ENCODE measurements around the gene VSIG10L2. TPM values are rescaled to one million over a fixed set of nuclear protein-coding genes. Genes with fewer than 3 reads are reported as not detected.

VSIG10L2 gene
- total RNA-seq, 1 donor from 2014 or later, result not detected

DNA sequence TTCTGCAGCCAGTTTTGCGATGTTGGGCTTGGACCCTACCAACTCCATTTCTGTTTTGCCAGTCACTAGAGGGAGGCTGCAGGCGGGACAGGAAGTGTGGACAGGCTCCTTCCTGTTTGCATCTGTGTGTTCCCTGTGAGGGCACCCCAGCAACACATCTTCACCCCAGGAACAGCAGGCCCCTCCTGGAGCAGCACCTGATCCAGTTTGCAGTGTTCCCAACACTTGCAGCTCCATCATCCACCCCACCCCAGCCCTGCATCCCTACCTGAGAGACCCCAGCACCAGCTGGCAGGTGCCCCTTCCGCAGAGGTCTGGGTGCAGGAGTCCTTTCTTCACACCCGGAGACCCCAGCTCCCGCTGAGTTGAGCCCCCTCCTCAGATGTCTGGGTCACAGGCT is 7.4 kb upstream of the VSIG10L2 start:
- no peaks in the 10 kb centered on the region for H3K27me3 ChIP-seq (ENCODE audit: control insufficient read depth, insufficient read depth, low read length)
- no peak overlapping the region for H3K4me3 ChIP-seq (ENCODE audit: low read depth, low read length)
- no peaks in the 10 kb centered on the region for H3K36me3 ChIP-seq (ENCODE audit: control insufficient read depth, insufficient read depth, low read length)
- TF ChIP-seq, protein P1, sequence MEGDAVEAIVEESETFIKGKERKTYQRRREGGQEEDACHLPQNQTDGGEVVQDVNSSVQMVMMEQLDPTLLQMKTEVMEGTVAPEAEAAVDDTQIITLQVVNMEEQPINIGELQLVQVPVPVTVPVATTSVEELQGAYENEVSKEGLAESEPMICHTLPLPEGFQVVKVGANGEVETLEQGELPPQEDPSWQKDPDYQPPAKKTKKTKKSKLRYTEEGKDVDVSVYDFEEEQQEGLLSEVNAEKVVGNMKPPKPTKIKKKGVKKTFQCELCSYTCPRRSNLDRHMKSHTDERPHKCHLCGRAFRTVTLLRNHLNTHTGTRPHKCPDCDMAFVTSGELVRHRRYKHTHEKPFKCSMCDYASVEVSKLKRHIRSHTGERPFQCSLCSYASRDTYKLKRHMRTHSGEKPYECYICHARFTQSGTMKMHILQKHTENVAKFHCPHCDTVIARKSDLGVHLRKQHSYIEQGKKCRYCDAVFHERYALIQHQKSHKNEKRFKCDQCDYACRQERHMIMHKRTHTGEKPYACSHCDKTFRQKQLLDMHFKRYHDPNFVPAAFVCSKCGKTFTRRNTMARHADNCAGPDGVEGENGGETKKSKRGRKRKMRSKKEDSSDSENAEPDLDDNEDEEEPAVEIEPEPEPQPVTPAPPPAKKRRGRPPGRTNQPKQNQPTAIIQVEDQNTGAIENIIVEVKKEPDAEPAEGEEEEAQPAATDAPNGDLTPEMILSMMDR (IDR thresholded peaks at IDR 0.05; ENCODE audit: insufficient read depth, low read length, poor library complexity, severe bottlenecking), result no peak
- no peak for DNase-seq (ENCODE audit: low read depth)

DNA sequence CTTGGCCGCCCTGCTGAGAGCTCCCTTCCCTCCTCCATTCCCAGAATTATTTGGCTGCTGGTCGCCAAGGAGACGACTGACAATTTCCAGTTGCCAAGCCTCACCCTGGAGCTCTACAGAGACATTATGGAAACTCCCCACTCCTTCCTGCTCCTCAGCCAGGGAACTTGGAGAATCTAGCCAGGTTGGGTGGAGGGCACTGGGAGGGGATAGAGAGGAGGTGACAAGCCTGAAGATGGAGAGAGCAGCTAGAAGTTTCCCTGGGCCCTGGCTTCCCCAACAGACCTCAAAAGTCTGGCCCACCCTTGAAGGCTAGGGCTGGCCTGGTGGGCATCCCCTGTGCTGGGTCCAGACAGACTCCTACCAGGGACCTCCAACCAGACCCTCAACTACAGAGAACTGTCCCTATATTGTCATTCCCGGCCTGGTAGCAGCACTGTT is 6.7 kb upstream of the VSIG10L2 start:
- TF ChIP-seq, protein P1 (IDR thresholded peaks at IDR 0.05; ENCODE audit: insufficient read depth, low read length, poor library complexity, severe bottlenecking), result no peak
- no peak overlapping the region for H3K4me3 ChIP-seq (ENCODE audit: low read depth, low read length)
- no peak for DNase-seq (ENCODE audit: low read depth)
- no peaks in the 10 kb centered on the region for H3K36me3 ChIP-seq (ENCODE audit: control insufficient read depth, insufficient read depth, low read length)
- H3K27me3 ChIP-seq (ENCODE audit: control insufficient read depth, insufficient read depth, low read length), result no peaks in the 10 kb centered on the region

DNA sequence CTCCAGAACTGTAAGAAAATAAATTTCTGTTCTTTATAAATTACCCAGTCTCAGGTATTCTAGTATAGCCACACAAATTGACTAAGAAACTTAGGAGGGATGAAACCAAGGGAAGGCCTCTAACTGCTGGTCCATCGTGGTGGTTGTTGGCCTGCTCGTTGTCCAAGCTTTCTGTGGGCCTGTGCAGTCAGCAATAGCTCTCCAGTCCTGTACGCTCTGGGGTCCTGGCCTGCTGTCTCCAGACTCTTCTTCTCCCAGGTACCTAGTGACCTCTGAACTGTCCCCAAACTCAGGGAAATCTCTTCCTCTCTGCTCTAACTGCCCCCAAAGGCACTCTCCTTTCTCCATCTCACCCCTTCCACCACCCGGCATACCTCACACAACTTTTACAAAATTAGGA is 5.7 kb upstream of the VSIG10L2 start:
- Histone ChIP-seq H3K27me3 (ENCODE audit: control insufficient read depth, insufficient read depth, low read length) (no peaks in the 10 kb centered on the region), H3K4me3 (ENCODE audit: low read depth, low read length) (no peak overlapping the region), H3K36me3 (ENCODE audit: control insufficient read depth, insufficient read depth, low read length) (no peaks in the 10 kb centered on the region)
- DNase-seq (ENCODE audit: low read depth), result no peak
- TF ChIP-seq, protein P1 (IDR thresholded peaks at IDR 0.05; ENCODE audit: insufficient read depth, low read length, poor library complexity, severe bottlenecking), result no peak

DNA sequence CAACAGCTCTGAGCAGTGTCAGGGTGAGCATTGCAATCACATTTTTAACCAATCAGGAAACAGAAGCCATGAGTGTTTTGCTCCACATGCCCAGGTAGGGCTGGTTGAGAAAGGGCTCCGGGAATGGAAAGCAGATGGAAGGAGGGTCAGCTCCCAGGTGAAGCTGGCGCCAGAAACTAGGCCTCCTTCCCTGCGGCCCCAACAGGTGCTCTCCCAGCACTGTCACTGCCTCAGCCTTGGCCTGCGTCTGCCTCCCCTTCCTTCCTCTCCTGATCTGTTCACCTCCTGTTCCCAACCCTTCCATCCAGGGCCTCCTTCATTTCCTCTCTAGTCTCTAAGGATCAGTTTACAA is 4.6 kb upstream of the VSIG10L2 start:
- Histone ChIP-seq H3K36me3 (ENCODE audit: control insufficient read depth, insufficient read depth, low read length) (no peaks in the 10 kb centered on the region), H3K27me3 (ENCODE audit: control insufficient read depth, insufficient read depth, low read length) (no peaks in the 10 kb centered on the region), H3K4me3 (ENCODE audit: low read depth, low read length) (no peak overlapping the region)
- TF ChIP-seq, protein P1 (IDR thresholded peaks at IDR 0.05; ENCODE audit: insufficient read depth, low read length, poor library complexity, severe bottlenecking), result no peak
- DNase-seq (ENCODE audit: low read depth), result no peak

DNA sequence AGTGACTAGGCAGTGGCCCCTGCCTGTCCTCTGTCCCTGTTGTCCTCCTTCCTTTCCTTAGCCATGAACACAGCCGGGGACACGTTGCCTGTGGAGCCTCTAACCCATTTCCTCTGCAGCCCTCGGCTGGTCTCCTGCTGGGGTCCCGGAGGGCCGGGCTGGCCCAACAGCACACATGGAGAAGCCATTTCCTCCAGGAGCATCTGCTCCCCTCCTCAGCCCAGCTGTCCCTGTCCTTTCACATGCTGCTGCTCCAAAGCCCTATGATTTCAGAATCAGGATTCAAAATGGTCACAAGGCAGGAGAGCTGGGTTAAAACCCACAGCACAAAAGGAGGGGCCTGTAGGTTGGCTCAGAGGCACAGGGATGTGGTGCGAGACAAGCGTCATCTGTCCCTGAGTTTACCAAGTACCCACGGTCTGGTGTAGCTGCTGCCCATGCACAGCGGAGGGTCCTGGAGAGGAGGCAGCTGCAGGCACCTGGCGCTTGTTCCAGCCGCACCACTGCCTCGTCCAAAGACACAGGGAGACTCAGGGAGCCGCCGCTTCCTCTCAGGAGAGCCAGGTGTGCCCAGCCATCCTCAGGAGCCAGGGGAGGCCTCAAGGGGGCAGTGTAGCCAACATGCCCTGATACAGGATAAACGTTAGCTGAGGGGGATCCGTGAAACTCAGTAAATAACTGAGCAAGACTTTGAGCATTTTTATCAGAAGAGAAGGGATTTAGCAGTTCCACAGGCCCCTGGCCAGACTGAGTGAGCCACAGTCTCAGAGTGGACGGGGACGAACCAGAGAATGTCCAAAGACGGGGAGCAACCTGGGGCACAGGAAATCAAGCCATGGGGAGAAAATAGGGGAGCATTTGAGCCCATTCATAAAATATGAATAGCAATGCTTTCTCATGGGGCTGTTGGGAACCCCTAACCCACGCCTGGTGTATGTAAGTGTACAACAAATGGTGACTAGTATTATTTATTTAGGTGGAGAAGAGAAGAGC is 3.9 kb upstream of the VSIG10L2 start:
- TF ChIP-seq, protein P1 (IDR thresholded peaks at IDR 0.05; ENCODE audit: insufficient read depth, low read length, poor library complexity, severe bottlenecking), result peak; percentile 94
- Histone ChIP-seq H3K36me3 (ENCODE audit: control insufficient read depth, insufficient read depth, low read length) (no peaks in the 10 kb centered on the region), H3K4me3 (ENCODE audit: low read depth, low read length) (no peak overlapping the region), H3K27me3 (ENCODE audit: control insufficient read depth, insufficient read depth, low read length) (no peaks in the 10 kb centered on the region)
- peak; percentile 5 for DNase-seq (ENCODE audit: low read depth)

All from kidney epithelial cell (primary cell).